ENCODE measurements around the gene MOB3A. TPM values are rescaled to one million over a fixed set of nuclear protein-coding genes. Genes with fewer than 3 reads are reported as not detected.
A peak's percentile ranks its signal among the peaks of the same experiment; 100 is the strongest.

MOB3A gene
- total and polyA plus RNA-seq, 4 donors, result 12.5 to 43.6 (median 28.3) TPM

- no peaks in the 10 kb centered on the region for H3K9me3 ChIP-seq (ENCODE audit: control insufficient read depth, low read length)
- ATAC-seq (ENCODE audit: low FRiP score), result no peak
- no peak for DNase-seq
- H3K27ac ChIP-seq (ENCODE audit: low read depth in 1 of 2, low read length in 2 of 2), result no peak overlapping the region
- no peak overlapping the region for H3K4me3 ChIP-seq (ENCODE audit: low read length in 2 of 2)
- H3K36me3 ChIP-seq (ENCODE audit: control insufficient read depth in 1 of 2, insufficient read depth in 2 of 2, low read length in 1 of 2), result peaks cover 0 to 27% of the 10 kb centered on the region in 2 donors
- H3K4me1 ChIP-seq (ENCODE audit: control insufficient read depth in 1 of 2, insufficient read depth in 2 of 2, low read length in 2 of 2), result no peaks in the 10 kb centered on the region
- 87 to 90% methylated on average over 31 of the region's 31 CpGs for WGBS, 2 donors
- no peaks in the 10 kb centered on the region for H3K27me3 ChIP-seq (ENCODE audit: control insufficient read depth in 1 of 2, insufficient read depth in 2 of 2, low read length in 1 of 2)
- intact Hi-C loops (cut with DNase I), result no loop called here
Observed at GRCh38 chr19:2119921-2120785, 24.0 kb upstream of the MOB3A start.

- Histone ChIP-seq H3K4me1 (ENCODE audit: control insufficient read depth in 1 of 2, insufficient read depth in 2 of 2, low read length in 2 of 2) (no peaks in the 10 kb centered on the region), H3K27ac (ENCODE audit: low read depth in 1 of 2, low read length in 2 of 2) (no peak overlapping the region), H3K4me3 (ENCODE audit: low read length in 2 of 2) (no peak overlapping the region), H3K9me3 (ENCODE audit: control insufficient read depth, low read length) (no peaks in the 10 kb centered on the region), H3K27me3 (ENCODE audit: control insufficient read depth in 1 of 2, insufficient read depth in 2 of 2, low read length in 1 of 2) (no peaks in the 10 kb centered on the region), H3K36me3 (ENCODE audit: control insufficient read depth in 1 of 2, insufficient read depth in 2 of 2, low read length in 1 of 2) (peaks cover 0 to 31% of the 10 kb centered on the region in 2 donors)
- DNase-seq, result peak in 1 of 2 donors; percentile 72
- intact Hi-C loops (cut with DNase I), result no loop called here
- 89 to 93% methylated on average over 18 of the region's 18 CpGs for WGBS, 2 donors
- no peak for ATAC-seq (ENCODE audit: low FRiP score)
Observed at GRCh38 chr19:2118438-2118837, 22.3 kb upstream of the MOB3A start.

- Histone ChIP-seq H3K36me3 (ENCODE audit: control insufficient read depth in 1 of 2, insufficient read depth in 2 of 2, low read length in 1 of 2) (peaks cover 0 to 32% of the 10 kb centered on the region in 2 donors), H3K27ac (ENCODE audit: low read depth in 1 of 2, low read length in 2 of 2) (no peak overlapping the region), H3K4me3 (ENCODE audit: low read length in 2 of 2) (no peak overlapping the region), H3K9me3 (ENCODE audit: control insufficient read depth, low read length) (no peaks in the 10 kb centered on the region), H3K4me1 (ENCODE audit: control insufficient read depth in 1 of 2, insufficient read depth in 2 of 2, low read length in 2 of 2) (no peaks in the 10 kb centered on the region), H3K27me3 (ENCODE audit: control insufficient read depth in 1 of 2, insufficient read depth in 2 of 2, low read length in 1 of 2) (no peaks in the 10 kb centered on the region)
- intact Hi-C loops (cut with DNase I), result no loop called here
- no peak for ATAC-seq (ENCODE audit: low FRiP score)
- WGBS, 2 donors, result 88 to 89% methylated on average over 27 of the region's 27 CpGs
- peak in 1 of 2 donors; percentile 75 for DNase-seq
Observed at GRCh38 chr19:2117215-2117960, 21.3 kb upstream of the MOB3A start.

GRCh38 chr19:2116507-2116906 lies 20.4 kb upstream of the MOB3A start:
- intact Hi-C loops (cut with DNase I), result no loop called here
- DNase-seq (peak in 1 of 2 donors; percentile 73), ATAC-seq (ENCODE audit: low FRiP score) (no peak)
- no peaks in the 10 kb centered on the region for H3K27me3 ChIP-seq (ENCODE audit: control insufficient read depth in 1 of 2, insufficient read depth in 2 of 2, low read length in 1 of 2)
- H3K4me3 ChIP-seq (ENCODE audit: low read length in 2 of 2), result no peak overlapping the region
- no peaks in the 10 kb centered on the region for H3K9me3 ChIP-seq (ENCODE audit: control insufficient read depth, low read length)
- peaks cover 0 to 32% of the 10 kb centered on the region in 2 donors for H3K36me3 ChIP-seq (ENCODE audit: control insufficient read depth in 1 of 2, insufficient read depth in 2 of 2, low read length in 1 of 2)
- 92% methylated on average over 25 of the region's 25 CpGs for WGBS, 2 donors
- H3K27ac ChIP-seq (ENCODE audit: low read depth in 1 of 2, low read length in 2 of 2), result no peak overlapping the region
- no peaks in the 10 kb centered on the region for H3K4me1 ChIP-seq (ENCODE audit: control insufficient read depth in 1 of 2, insufficient read depth in 2 of 2, low read length in 2 of 2)

- Histone ChIP-seq H3K36me3 (ENCODE audit: control insufficient read depth in 1 of 2, insufficient read depth in 2 of 2, low read length in 1 of 2) (peaks cover 0 to 31% of the 10 kb centered on the region in 2 donors), H3K9me3 (ENCODE audit: control insufficient read depth, low read length) (no peaks in the 10 kb centered on the region), H3K4me1 (ENCODE audit: control insufficient read depth in 1 of 2, insufficient read depth in 2 of 2, low read length in 2 of 2) (no peaks in the 10 kb centered on the region), H3K4me3 (ENCODE audit: low read length in 2 of 2) (no peak overlapping the region), H3K27me3 (ENCODE audit: control insufficient read depth in 1 of 2, insufficient read depth in 2 of 2, low read length in 1 of 2) (no peaks in the 10 kb centered on the region), H3K27ac (ENCODE audit: low read depth in 1 of 2, low read length in 2 of 2) (no peak overlapping the region)
- ATAC-seq (ENCODE audit: low FRiP score) (no peak), DNase-seq (no peak)
- intact Hi-C loops (cut with DNase I), result no loop called here
- WGBS, 2 donors, result 89 to 93% methylated on average over 24 of the region's 24 CpGs
Observed at GRCh38 chr19:2115911-2116426, 19.8 kb upstream of the MOB3A start.

GRCh38 chr19:2115324-2115723 lies 19.2 kb upstream of the MOB3A start:
- ATAC-seq (ENCODE audit: low FRiP score) (no peak), DNase-seq (peak in 1 of 2 donors; percentile 68)
- Histone ChIP-seq H3K36me3 (ENCODE audit: control insufficient read depth in 1 of 2, insufficient read depth in 2 of 2, low read length in 1 of 2) (peaks cover 0 to 28% of the 10 kb centered on the region in 2 donors), H3K27ac (ENCODE audit: low read depth in 1 of 2, low read length in 2 of 2) (no peak overlapping the region), H3K4me3 (ENCODE audit: low read length in 2 of 2) (no peak overlapping the region), H3K4me1 (ENCODE audit: control insufficient read depth in 1 of 2, insufficient read depth in 2 of 2, low read length in 2 of 2) (no peaks in the 10 kb centered on the region), H3K9me3 (ENCODE audit: control insufficient read depth, low read length) (no peaks in the 10 kb centered on the region), H3K27me3 (ENCODE audit: control insufficient read depth in 1 of 2, insufficient read depth in 2 of 2, low read length in 1 of 2) (no peaks in the 10 kb centered on the region)
- intact Hi-C loops (cut with DNase I), result no loop called here
- WGBS, 2 donors, result 94 to 95% methylated on average over 25 of the region's 25 CpGs

- Histone ChIP-seq H3K4me1 (ENCODE audit: control insufficient read depth in 1 of 2, insufficient read depth in 2 of 2, low read length in 2 of 2) (no peaks in the 10 kb centered on the region), H3K27me3 (ENCODE audit: control insufficient read depth in 1 of 2, insufficient read depth in 2 of 2, low read length in 1 of 2) (no peaks in the 10 kb centered on the region), H3K9me3 (ENCODE audit: control insufficient read depth, low read length) (no peaks in the 10 kb centered on the region), H3K36me3 (ENCODE audit: control insufficient read depth in 1 of 2, insufficient read depth in 2 of 2, low read length in 1 of 2) (peaks cover 3 to 24% of the 10 kb centered on the region in 2 donors), H3K27ac (ENCODE audit: low read depth in 1 of 2, low read length in 2 of 2) (no peak overlapping the region), H3K4me3 (ENCODE audit: low read length in 2 of 2) (no peak overlapping the region)
- intact Hi-C loops (cut with DNase I), result no loop called here
- WGBS, 2 donors, result 94 to 98% methylated on average over 21 of the region's 21 CpGs
- ATAC-seq (ENCODE audit: low FRiP score), result no peak
- DNase-seq, result no peak
Observed at GRCh38 chr19:2114821-2115220, 18.7 kb upstream of the MOB3A start.

- ATAC-seq (ENCODE audit: low FRiP score), result no peak
- Histone ChIP-seq H3K4me3 (ENCODE audit: low read length in 2 of 2) (no peak overlapping the region), H3K36me3 (ENCODE audit: control insufficient read depth in 1 of 2, insufficient read depth in 2 of 2, low read length in 1 of 2) (peaks cover 3 to 24% of the 10 kb centered on the region in 2 donors), H3K4me1 (ENCODE audit: control insufficient read depth in 1 of 2, insufficient read depth in 2 of 2, low read length in 2 of 2) (no peaks in the 10 kb centered on the region), H3K27me3 (ENCODE audit: control insufficient read depth in 1 of 2, insufficient read depth in 2 of 2, low read length in 1 of 2) (no peaks in the 10 kb centered on the region), H3K27ac (ENCODE audit: low read depth in 1 of 2, low read length in 2 of 2) (no peak overlapping the region), H3K9me3 (ENCODE audit: control insufficient read depth, low read length) (no peaks in the 10 kb centered on the region)
- 89 to 94% methylated on average over 9 of the region's 9 CpGs for WGBS, 2 donors
- no peak for DNase-seq
- intact Hi-C loops (cut with DNase I), result no loop called here
Observed at GRCh38 chr19:2114218-2114617, 18.1 kb upstream of the MOB3A start.
